Panc1 (cell line): ENCODE measurements around the gene CEP128.

Experiments used
- POLR2AphosphoS5 ChIP-seq: IDR thresholded peaks from 2 replicates; pipeline ENCODE4 v1.6.1; 2012; ENCODE audit warnings: mild to moderate bottlenecking, low read depth, low read length, moderate library complexity
- TF ChIP-seq, protein P1 (sequence below), 2 experiments: IDR thresholded peaks; 2 replicates each; pipeline ENCODE4 v1.6.1; 2011 to 2012; ENCODE audit warnings: low read depth in 2 of 2, control low read depth in 1 of 2, low read length in 1 of 2, mild to moderate bottlenecking in 1 of 2, moderate library complexity in 1 of 2; ENCODE audit not compliant: insufficient read depth in 1 of 2

DNA sequence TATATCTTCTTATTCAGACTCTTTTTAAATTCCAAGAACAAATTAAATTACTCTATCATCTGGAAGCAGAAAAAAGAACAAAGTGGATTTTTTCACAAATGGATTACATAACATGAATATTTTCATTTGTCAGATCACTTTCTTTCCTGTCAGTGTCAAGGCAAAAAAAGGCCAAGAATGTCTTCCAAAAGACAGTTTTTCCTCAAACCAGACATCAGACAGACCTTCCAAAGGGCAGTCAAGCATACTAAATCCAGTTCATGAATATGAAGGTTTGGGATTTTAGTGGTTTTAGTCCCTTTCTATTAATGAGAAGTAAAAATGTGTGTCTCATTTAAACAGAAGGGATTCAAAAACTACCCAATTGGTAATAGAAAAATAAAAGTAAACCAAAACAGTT, 336.0 kb downstream of the CEP128 start:
- TF ChIP-seq, protein P1, sequence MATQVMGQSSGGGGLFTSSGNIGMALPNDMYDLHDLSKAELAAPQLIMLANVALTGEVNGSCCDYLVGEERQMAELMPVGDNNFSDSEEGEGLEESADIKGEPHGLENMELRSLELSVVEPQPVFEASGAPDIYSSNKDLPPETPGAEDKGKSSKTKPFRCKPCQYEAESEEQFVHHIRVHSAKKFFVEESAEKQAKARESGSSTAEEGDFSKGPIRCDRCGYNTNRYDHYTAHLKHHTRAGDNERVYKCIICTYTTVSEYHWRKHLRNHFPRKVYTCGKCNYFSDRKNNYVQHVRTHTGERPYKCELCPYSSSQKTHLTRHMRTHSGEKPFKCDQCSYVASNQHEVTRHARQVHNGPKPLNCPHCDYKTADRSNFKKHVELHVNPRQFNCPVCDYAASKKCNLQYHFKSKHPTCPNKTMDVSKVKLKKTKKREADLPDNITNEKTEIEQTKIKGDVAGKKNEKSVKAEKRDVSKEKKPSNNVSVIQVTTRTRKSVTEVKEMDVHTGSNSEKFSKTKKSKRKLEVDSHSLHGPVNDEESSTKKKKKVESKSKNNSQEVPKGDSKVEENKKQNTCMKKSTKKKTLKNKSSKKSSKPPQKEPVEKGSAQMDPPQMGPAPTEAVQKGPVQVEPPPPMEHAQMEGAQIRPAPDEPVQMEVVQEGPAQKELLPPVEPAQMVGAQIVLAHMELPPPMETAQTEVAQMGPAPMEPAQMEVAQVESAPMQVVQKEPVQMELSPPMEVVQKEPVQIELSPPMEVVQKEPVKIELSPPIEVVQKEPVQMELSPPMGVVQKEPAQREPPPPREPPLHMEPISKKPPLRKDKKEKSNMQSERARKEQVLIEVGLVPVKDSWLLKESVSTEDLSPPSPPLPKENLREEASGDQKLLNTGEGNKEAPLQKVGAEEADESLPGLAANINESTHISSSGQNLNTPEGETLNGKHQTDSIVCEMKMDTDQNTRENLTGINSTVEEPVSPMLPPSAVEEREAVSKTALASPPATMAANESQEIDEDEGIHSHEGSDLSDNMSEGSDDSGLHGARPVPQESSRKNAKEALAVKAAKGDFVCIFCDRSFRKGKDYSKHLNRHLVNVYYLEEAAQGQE (IDR thresholded peaks at IDR 0.05; ENCODE audit: insufficient read depth in 1 of 2, low read depth in 2 of 2, low read length in 1 of 2) = no peak
- no peak for TF ChIP-seq POLR2AphosphoS5
